NB4 (cell line): ENCODE results near the gene ADIPOQ.

ENCODE experiments used
- MYC ChIP-seq: IDR thresholded peaks from 2 replicates; pipeline ENCODE4 v1.6.1; 2011; ENCODE audit warnings: low read depth, low read length
- POLR2A ChIP-seq: IDR thresholded peaks from 2 replicates; pipeline ENCODE4 v1.6.1; 2011; ENCODE audit warnings: mild to moderate bottlenecking; ENCODE audit not compliant: insufficient read length; ENCODE audit errors: extremely low read depth
- TF ChIP-seq, protein P1 (sequence below): IDR thresholded peaks from one replicate; pipeline ENCODE4 v1.5.1; 2012; ENCODE audit warnings: low read depth, low read length
- TF ChIP-seq, protein P2 (sequence below): IDR thresholded peaks from 2 replicates; pipeline ENCODE4 v1.6.1; 2011; ENCODE audit warnings: low read depth, low read length

DNA sequence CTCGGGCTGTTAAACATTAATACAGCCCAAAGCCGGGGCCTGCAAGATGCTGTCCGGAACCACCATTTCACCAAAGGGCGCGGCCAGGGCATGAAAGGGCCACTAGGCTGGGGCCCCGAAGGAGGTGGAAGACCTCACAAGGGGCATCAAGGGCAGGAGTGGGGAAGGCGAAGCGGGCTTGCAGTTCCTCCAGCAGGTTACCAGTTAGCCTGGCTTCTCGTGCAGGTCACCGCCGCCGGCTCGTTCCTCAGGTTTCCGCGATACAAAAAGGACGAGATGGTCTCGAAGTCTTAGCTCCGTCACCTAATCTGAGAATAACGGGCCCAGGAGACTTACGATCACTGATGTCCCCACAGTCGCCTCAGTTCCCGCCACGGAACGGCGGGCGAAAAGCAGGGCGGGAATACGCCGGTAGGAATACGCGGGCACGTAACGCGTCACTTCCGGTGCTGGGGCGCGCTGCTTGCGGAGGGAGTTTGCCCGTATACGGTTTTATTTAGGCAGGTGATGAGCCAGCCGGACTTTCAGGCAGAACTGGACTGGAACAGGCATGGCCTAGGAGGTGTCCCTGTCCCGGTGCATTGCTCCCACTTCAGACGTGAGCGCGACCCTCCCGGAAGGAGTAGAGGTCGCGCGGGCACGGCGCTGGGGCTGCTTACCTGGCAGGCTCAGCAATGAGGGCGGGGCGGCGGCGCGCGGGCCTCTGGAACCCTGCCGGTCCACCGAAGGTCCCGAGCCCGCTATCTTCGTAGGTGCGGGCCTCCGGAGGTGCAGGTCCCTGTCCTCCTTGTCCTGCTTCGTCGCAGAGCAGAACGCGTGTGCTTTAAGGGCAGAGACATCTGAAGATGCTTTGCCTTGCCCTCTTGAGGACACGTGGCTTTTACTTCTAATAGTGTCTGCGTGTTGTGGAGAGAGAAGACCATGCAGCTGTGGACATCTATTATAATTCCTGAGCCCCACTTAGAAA is 36.1 kb upstream of the ADIPOQ start, which contains the start of gene RFC4:
- TF ChIP-seq, protein P1, sequence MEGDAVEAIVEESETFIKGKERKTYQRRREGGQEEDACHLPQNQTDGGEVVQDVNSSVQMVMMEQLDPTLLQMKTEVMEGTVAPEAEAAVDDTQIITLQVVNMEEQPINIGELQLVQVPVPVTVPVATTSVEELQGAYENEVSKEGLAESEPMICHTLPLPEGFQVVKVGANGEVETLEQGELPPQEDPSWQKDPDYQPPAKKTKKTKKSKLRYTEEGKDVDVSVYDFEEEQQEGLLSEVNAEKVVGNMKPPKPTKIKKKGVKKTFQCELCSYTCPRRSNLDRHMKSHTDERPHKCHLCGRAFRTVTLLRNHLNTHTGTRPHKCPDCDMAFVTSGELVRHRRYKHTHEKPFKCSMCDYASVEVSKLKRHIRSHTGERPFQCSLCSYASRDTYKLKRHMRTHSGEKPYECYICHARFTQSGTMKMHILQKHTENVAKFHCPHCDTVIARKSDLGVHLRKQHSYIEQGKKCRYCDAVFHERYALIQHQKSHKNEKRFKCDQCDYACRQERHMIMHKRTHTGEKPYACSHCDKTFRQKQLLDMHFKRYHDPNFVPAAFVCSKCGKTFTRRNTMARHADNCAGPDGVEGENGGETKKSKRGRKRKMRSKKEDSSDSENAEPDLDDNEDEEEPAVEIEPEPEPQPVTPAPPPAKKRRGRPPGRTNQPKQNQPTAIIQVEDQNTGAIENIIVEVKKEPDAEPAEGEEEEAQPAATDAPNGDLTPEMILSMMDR = no peak
- TF ChIP-seq POLR2A (peak; percentile 91), MYC (peak; percentile 87)
- TF ChIP-seq, protein P2, sequence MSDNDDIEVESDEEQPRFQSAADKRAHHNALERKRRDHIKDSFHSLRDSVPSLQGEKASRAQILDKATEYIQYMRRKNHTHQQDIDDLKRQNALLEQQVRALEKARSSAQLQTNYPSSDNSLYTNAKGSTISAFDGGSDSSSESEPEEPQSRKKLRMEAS = peak; percentile 94
